ENCODE data around the gene CASQ2.

CASQ2 gene

DNA sequence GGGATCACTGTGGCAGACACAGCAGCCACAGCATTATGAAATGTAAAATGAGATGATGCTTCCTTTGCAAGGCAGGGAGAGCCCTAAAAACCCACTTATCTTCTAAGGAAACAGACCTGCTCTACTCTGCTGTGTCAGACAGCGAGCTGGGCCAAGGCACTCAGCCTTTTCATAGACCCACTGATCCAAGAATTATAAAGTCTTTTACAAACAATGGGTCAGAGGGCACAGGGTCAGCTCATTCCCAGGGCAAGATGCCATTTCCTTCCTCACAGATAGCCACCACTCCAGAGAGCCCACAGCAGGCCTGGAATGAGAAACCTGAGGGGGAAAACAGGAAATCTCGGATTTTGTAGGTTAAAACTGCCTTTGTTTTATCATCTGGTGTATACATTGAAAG, 42.9 kb downstream of the CASQ2 start:
- no peak overlapping the region for H3K9ac ChIP-seq (ENCODE audit: low read depth, low read length)
- H3K4me1 ChIP-seq (ENCODE audit: control insufficient read depth, insufficient read depth, low read length) = no peaks in the 10 kb centered on the region
- H3K4me3 ChIP-seq (ENCODE audit: low read depth, low read length) = no peak overlapping the region
- H3K27me3 ChIP-seq (ENCODE audit: control insufficient read depth, insufficient read depth, low read length) = no peaks in the 10 kb centered on the region
- no peaks in the 10 kb centered on the region for H3K9me3 ChIP-seq (ENCODE audit: control insufficient read depth, insufficient read depth, low read length)
- H3K36me3 ChIP-seq (ENCODE audit: control insufficient read depth, insufficient read depth, low read length) = no peaks in the 10 kb centered on the region

DNA sequence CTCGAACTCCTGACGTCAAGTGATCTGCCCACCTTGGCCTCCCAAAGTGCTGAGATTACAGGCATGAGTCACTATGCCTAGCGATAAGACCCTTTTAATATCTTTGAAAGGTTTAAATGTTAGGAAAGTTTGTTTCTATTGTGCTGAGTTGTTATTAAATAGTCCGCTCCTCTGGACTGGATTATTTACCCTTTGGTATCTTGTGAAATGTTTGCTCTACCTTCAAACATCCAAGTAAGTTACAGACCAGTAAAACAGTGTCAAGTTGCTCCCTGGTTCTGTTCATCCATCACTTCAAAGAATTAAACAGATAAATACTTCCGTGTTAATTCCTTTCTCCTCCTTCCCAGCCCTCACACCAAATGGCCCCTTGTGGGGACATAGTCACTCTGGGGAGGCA, 44.8 kb downstream of the CASQ2 start:
- Histone ChIP-seq H3K9ac (ENCODE audit: low read depth, low read length) (no peak overlapping the region), H3K4me1 (ENCODE audit: control insufficient read depth, insufficient read depth, low read length) (no peaks in the 10 kb centered on the region), H3K36me3 (ENCODE audit: control insufficient read depth, insufficient read depth, low read length) (no peaks in the 10 kb centered on the region), H3K9me3 (ENCODE audit: control insufficient read depth, insufficient read depth, low read length) (no peaks in the 10 kb centered on the region), H3K4me3 (ENCODE audit: low read depth, low read length) (no peak overlapping the region), H3K27me3 (ENCODE audit: control insufficient read depth, insufficient read depth, low read length) (no peaks in the 10 kb centered on the region)

DNA sequence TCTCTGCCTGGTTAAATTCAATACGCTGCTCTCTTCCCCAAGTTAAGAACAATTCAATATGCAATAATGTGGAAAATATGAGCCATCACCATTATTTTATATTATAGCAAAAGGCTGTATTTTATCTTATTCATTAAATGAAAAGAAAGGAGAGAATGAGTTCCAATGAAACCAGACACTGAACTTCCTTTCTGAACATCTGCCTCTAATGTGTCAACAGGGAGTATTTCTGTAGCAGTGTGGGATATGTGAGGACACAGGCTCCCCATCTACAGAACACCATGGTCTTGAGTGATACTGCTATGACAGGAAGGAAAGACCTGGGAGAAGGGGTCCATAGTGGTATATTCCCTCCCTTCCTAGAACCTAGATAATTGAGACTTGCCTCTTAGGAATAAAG, 46.3 kb downstream of the CASQ2 start:
- Histone ChIP-seq H3K36me3 (ENCODE audit: control insufficient read depth, insufficient read depth, low read length) (no peaks in the 10 kb centered on the region), H3K9ac (ENCODE audit: low read depth, low read length) (no peak overlapping the region), H3K27me3 (ENCODE audit: control insufficient read depth, insufficient read depth, low read length) (peaks cover 2% of the 10 kb centered on the region), H3K4me1 (ENCODE audit: control insufficient read depth, insufficient read depth, low read length) (no peaks in the 10 kb centered on the region), H3K9me3 (ENCODE audit: control insufficient read depth, insufficient read depth, low read length) (no peaks in the 10 kb centered on the region), H3K4me3 (ENCODE audit: low read depth, low read length) (no peak overlapping the region)

DNA sequence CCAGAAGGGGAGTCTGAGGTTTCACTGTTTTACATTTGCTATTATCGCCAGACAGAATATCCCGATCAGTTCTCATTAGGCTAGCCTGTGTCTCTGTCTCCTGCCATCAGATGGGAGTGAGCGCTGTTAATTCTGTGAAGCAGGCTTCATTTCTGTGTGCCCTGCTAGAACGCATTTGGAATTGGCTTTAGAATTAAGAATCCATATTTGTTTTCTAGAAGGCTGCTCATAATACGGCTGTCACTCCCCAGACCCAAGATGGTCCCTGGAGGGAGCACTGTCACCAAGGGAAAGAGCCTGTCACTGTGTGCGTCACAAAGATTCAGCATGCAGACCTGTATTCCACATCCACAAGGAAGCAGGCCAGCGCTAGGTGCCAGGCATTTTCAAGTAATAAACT, 49.2 kb downstream of the CASQ2 start:
- Histone ChIP-seq H3K36me3 (ENCODE audit: control insufficient read depth, insufficient read depth, low read length) (no peaks in the 10 kb centered on the region), H3K9me3 (ENCODE audit: control insufficient read depth, insufficient read depth, low read length) (no peaks in the 10 kb centered on the region), H3K4me3 (ENCODE audit: low read depth, low read length) (no peak overlapping the region), H3K4me1 (ENCODE audit: control insufficient read depth, insufficient read depth, low read length) (peaks cover 6% of the 10 kb centered on the region), H3K9ac (ENCODE audit: low read depth, low read length) (no peak overlapping the region), H3K27me3 (ENCODE audit: control insufficient read depth, insufficient read depth, low read length) (peaks cover 3% of the 10 kb centered on the region)

DNA sequence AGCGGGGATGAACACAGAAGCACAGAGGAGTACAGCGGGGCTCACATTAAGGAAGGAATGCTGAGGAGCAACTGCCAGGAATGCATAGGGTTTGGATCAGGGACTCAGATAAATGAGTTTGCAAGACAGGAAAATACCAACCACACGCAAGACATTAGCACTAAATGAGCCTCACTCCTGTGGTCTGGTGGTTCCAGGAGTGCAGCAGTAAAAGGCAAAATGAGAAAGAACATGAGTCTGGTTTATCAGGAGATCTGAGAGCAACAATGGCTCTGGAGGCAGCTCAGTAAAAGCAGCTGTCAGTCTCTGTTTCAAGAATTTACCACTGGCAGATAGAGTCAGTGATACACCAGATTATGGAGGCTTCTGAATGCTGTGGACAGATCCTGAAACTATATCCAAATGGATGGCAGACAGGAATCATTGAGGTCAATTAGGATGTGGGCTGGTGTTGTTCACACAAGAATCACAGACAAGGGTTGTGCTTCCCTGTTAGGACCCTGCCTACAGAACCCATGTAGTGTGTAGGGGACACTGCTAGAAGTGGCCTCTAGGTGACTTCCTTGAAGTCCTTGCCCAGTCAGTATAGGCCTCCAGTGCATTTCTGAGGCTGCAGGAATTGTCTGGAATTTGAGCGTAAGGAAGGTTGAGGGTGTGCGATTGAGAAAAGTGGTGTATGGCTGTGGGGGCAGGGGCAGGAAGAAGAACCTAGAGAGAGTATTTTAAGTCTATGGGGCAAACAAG, 50.3 kb downstream of the CASQ2 start:
- no peak overlapping the region for H3K4me3 ChIP-seq (ENCODE audit: low read depth, low read length)
- no peak overlapping the region for H3K9ac ChIP-seq (ENCODE audit: low read depth, low read length)
- H3K9me3 ChIP-seq (ENCODE audit: control insufficient read depth, insufficient read depth, low read length) = no peaks in the 10 kb centered on the region
- H3K27me3 ChIP-seq (ENCODE audit: control insufficient read depth, insufficient read depth, low read length) = peaks cover 3% of the 10 kb centered on the region
- H3K36me3 ChIP-seq (ENCODE audit: control insufficient read depth, insufficient read depth, low read length) = no peaks in the 10 kb centered on the region
- H3K4me1 ChIP-seq (ENCODE audit: control insufficient read depth, insufficient read depth, low read length) = peaks cover 7% of the 10 kb centered on the region

DNA sequence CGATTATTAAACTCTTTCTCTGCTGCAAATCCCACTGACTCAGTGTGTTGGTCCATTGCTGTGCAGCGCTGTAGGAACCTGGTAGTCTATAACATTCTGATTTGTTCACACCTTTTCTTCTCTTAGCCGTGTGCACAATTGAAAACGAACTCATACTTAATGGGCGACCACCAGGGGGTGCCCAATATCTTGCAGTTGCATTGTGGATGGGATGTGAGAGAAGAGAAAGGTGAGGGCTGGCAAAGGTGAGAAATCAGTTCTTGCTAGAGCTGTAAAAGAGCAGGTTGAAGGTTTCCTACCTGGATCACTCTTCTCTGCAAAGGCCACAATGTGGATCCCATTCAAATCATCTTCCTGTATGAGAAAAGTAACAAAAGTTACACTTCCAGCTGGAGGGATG, 51.0 kb downstream of the CASQ2 start:
- Histone ChIP-seq H3K4me1 (ENCODE audit: control insufficient read depth, insufficient read depth, low read length) (peaks cover 7% of the 10 kb centered on the region), H3K9ac (ENCODE audit: low read depth, low read length) (no peak overlapping the region), H3K27me3 (ENCODE audit: control insufficient read depth, insufficient read depth, low read length) (peaks cover 3% of the 10 kb centered on the region), H3K4me3 (ENCODE audit: low read depth, low read length) (no peak overlapping the region), H3K9me3 (ENCODE audit: control insufficient read depth, insufficient read depth, low read length) (no peaks in the 10 kb centered on the region), H3K36me3 (ENCODE audit: control insufficient read depth, insufficient read depth, low read length) (no peaks in the 10 kb centered on the region)

DNA sequence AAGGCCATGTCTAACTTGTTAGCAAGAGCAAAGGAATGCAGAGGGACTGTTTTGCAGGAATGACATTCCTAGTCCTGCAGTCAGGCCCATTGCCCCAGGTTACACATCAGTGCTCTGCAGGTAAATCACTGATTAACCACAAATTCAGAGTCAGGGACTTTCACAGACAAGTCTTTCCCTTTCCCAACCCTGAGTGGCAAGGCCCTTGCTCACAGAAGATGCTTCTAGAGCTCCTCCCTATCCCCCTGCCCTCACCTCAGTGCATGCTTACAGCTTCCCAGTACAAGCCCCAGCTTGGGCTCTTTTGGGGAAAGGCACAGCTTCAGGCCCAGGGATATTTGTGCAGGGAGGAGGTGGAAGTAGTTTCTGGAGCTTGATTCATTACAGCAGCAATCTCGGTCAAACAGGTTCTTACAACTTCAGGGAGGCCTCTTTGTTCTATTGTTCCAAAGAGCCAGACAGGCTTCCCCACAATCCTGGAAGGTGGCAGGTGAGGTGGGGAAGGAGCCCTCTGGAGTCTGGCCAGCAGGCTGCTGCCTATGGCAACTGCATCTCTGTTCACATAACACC, 53.9 kb downstream of the CASQ2 start:
- Histone ChIP-seq H3K4me3 (ENCODE audit: low read depth, low read length) (no peak overlapping the region), H3K9ac (ENCODE audit: low read depth, low read length) (no peak overlapping the region), H3K27me3 (ENCODE audit: control insufficient read depth, insufficient read depth, low read length) (peaks cover 3% of the 10 kb centered on the region), H3K4me1 (ENCODE audit: control insufficient read depth, insufficient read depth, low read length) (peaks cover 7% of the 10 kb centered on the region), H3K9me3 (ENCODE audit: control insufficient read depth, insufficient read depth, low read length) (no peaks in the 10 kb centered on the region), H3K36me3 (ENCODE audit: control insufficient read depth, insufficient read depth, low read length) (no peaks in the 10 kb centered on the region)

DNA sequence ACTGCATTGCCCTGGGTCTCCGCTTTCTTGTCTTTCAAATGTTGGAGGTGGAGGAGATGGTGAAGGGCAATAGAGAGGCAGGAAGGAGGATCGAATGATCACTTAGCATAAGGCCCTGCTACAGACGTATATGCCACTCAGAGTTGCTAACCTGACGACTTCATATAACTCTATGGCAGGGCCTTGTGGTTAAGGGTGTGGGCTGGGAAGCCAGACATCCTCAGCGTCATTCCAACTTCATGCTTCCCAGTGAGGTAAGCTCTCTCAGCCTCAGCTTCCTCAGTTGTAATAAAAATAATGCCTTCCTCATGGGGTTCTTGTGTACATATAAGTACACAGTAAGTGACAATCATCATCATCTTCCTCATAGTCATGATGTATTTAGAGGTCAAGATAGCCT, 54.6 kb downstream of the CASQ2 start:
- H3K9me3 ChIP-seq (ENCODE audit: control insufficient read depth, insufficient read depth, low read length) = no peaks in the 10 kb centered on the region
- no peaks in the 10 kb centered on the region for H3K36me3 ChIP-seq (ENCODE audit: control insufficient read depth, insufficient read depth, low read length)
- peaks cover 7% of the 10 kb centered on the region for H3K4me1 ChIP-seq (ENCODE audit: control insufficient read depth, insufficient read depth, low read length)
- H3K9ac ChIP-seq (ENCODE audit: low read depth, low read length) = no peak overlapping the region
- H3K27me3 ChIP-seq (ENCODE audit: control insufficient read depth, insufficient read depth, low read length) = peaks cover 3% of the 10 kb centered on the region
- no peak overlapping the region for H3K4me3 ChIP-seq (ENCODE audit: low read depth, low read length)

DNA sequence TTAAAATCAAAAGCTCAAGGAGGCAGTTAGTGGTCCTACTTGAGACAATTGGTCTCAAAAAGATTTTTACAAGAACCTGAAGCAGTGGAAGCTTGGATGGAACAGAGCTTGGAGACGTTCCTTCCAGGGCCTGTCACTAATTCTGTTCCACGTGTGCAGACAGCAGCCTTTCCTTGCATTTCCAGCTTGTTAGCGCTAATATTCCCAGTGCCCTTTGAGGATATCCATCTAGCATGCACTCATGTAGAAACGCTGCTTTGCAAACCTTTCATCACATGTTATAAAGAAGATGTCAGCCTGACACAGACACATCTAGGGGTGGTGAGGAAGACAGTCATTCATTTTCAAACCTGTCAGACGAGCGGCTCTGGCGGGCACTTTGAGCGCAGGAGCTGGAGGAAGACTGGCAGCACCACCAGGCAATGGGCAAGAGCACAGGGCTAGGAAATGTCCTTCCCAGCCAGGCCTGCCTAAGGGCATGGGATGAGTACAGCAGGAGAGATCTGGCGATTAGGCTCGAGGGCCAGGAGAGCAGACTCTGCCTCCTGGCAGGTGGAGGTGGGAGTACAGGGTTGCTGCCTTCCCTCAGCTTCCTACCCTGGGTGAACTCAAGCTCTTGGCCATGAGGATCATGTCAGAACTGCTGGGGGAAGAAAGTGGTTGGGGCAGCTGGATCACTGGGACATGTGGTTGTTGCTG, 55.5 kb downstream of the CASQ2 start:
- H3K4me1 ChIP-seq (ENCODE audit: control insufficient read depth, insufficient read depth, low read length) = peaks cover 7% of the 10 kb centered on the region
- no peaks in the 10 kb centered on the region for H3K9me3 ChIP-seq (ENCODE audit: control insufficient read depth, insufficient read depth, low read length)
- no peaks in the 10 kb centered on the region for H3K36me3 ChIP-seq (ENCODE audit: control insufficient read depth, insufficient read depth, low read length)
- H3K4me3 ChIP-seq (ENCODE audit: low read depth, low read length) = no peak overlapping the region
- no peak overlapping the region for H3K9ac ChIP-seq (ENCODE audit: low read depth, low read length)
- H3K27me3 ChIP-seq (ENCODE audit: control insufficient read depth, insufficient read depth, low read length) = peaks cover 3% of the 10 kb centered on the region

DNA sequence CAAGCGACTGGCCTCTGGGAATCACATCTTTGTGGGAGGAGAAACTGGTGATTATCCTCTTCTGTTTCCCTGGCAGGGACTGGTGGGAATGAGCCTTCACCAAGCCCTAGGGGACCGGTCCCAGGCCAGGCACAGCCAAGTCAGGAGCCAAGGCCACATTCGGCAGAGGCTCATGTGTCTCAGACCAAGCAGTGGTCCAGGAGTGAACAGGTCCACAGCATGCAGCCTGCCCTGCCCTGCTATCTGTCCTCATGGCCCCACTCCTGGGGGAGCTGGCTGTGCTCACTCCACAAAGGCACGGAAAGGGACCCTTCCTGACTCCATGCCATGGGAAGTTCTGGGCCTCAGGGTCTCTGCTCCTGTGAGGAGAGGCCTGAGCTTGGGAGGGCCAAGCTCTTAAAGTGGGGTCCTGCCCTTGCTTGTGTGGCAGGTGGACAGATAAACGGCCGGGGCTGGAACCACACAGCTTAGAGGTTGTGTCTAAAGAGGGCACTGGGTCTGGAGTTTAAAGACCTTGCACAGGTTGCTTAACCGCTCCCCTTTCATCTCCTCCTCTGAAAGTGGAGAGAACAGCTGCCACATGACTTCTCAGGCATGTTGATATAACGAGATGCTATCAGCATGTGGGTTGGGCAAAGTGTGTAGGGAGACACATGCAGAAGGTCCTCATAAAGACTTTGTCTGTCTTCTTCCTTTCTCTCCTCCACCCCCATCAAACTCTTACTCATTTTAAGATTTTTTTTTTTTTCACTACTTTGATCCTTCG, 57.5 kb downstream of the CASQ2 start:
- Histone ChIP-seq H3K4me3 (ENCODE audit: low read depth, low read length) (no peak overlapping the region), H3K4me1 (ENCODE audit: control insufficient read depth, insufficient read depth, low read length) (peaks cover 7% of the 10 kb centered on the region), H3K27me3 (ENCODE audit: control insufficient read depth, insufficient read depth, low read length) (no peaks in the 10 kb centered on the region), H3K9me3 (ENCODE audit: control insufficient read depth, insufficient read depth, low read length) (no peaks in the 10 kb centered on the region), H3K36me3 (ENCODE audit: control insufficient read depth, insufficient read depth, low read length) (no peaks in the 10 kb centered on the region), H3K9ac (ENCODE audit: low read depth, low read length) (no peak overlapping the region)

DNA sequence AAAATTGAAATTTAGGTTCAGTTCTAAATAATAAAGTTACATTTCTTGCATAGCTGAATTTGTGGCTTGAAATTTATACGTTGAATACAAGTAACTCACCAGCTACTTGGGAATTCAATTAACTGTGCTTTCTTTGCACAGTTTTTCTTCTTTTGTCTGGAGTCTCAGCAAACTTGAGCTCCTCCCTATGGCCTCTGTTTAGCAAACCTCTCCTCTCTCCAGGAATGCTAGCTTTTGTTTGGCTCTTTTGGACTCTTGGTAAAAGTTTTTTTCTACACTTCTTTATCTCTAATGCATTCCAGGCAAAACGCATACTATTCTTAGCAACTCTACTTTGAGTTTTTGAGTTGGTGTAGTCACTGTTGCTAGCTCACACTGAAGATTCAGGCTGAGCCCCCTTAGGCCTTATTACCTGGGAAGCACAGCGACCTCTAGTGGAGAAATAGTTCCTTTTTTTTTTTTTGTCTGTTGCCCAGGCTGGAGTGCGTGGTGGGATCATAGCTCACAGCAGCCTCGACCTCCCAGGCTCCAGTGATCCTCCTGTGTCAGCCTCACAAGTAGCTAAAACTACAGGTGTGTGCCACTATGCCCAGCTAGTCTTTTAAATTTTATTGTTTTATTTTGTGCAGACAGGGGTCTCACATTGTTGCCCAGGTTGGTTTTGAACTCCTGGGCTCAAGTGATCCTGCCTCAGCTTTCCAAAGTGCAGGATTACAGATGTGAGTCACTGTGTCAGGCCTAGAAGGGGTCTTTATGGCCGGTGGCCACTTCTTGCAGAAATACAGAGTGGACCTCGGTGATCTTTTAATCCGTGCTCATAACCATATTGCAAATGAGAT, 61.7 kb downstream of the CASQ2 start:
- no peaks in the 10 kb centered on the region for H3K27me3 ChIP-seq (ENCODE audit: control insufficient read depth, insufficient read depth, low read length)
- no peak overlapping the region for H3K4me3 ChIP-seq (ENCODE audit: low read depth, low read length)
- H3K9ac ChIP-seq (ENCODE audit: low read depth, low read length) = no peak overlapping the region
- no peaks in the 10 kb centered on the region for H3K9me3 ChIP-seq (ENCODE audit: control insufficient read depth, insufficient read depth, low read length)
- peaks cover 3% of the 10 kb centered on the region for H3K4me1 ChIP-seq (ENCODE audit: control insufficient read depth, insufficient read depth, low read length)
- no peaks in the 10 kb centered on the region for H3K36me3 ChIP-seq (ENCODE audit: control insufficient read depth, insufficient read depth, low read length)

Measured in iPS-15b (cell line).